Urinary bladder (tissue), 4 donors: ENCODE results near the gene DNA2. TPM values are rescaled to one million over a fixed set of nuclear protein-coding genes. Genes with fewer than 3 reads are reported as not detected.
"Not testable (repeated sequence)": the region's sequence is repeated elsewhere in the genome, so short reads cannot be mapped to it uniquely, and the experiment has no call there.

Source experiments
- DNase-seq: peaks from one replicate; pipeline ENCODE4 v3.0.0-alpha.2; 2015; ENCODE audit errors: extremely low spot score
- H3K27ac ChIP-seq: one replicate; pipeline ENCODE4 v1.5.1; 2013; ENCODE audit warnings: low read depth, mild to moderate bottlenecking, moderate library complexity
- H3K36me3 ChIP-seq: one replicate; pipeline ENCODE4 v1.6.1; 2013; ENCODE audit warnings: mild to moderate bottlenecking, moderate library complexity; ENCODE audit not compliant: insufficient read depth
- H3K4me1 ChIP-seq: one replicate; pipeline ENCODE4 v1.6.1; 2013; ENCODE audit warnings: mild to moderate bottlenecking, moderate library complexity; ENCODE audit not compliant: insufficient read depth
- H3K4me3 ChIP-seq: one replicate; pipeline ENCODE4 v1.5.1; 2013; ENCODE audit warnings: low read depth, low read length
- WGBS: extraction: QIAGEN DNeasy Blood & Tissue Kit; methylation state at CpG from one replicate; pipeline ENCODE4 v1.1.7; 2013; 5-methylcytosine and 5-hydroxymethylcytosine counted together
- polyA plus RNA-seq: library from polyadenylated mRNA; stranded (reverse); fragments of 200-250 nt; gene quantifications from one replicate; pipeline ENCODE4 v1.2.3, GENCODE V29; 2013
- total RNA-seq: library from RNA; depleted of rRNA; stranded (reverse); fragments of >200 nt; gene quantifications from one replicate; pipeline ENCODE4 v1.2.3, GENCODE V29; 2014
- donor health status: healthy with polysubstance abuse.
- donor health status: healthy.

The DNA2 gene
- total and polyA plus RNA-seq, 2 donors = 1.1 to 16.8 TPM

- Histone ChIP-seq H3K4me1 (no peaks in the 10 kb centered on the region), H3K36me3 (no peaks in the 10 kb centered on the region), H3K4me3 (no peak overlapping the region), H3K27ac (no peak overlapping the region)
- 55% methylated on average over 3 of the region's 3 CpGs for WGBS
- no peak for DNase-seq
Measured at GRCh38 chr10:68474021-68474420, 2.2 kb upstream of the DNA2 start.

GRCh38 chr10:68471063-68471585, 649 bp downstream of the DNA2 start:
- no peak overlapping the region for H3K27ac ChIP-seq
- H3K4me1 ChIP-seq = no peaks in the 10 kb centered on the region
- H3K4me3 ChIP-seq = peak overlapping the region; percentile 52
- DNase-seq = no peak
- no peaks in the 10 kb centered on the region for H3K36me3 ChIP-seq
- WGBS = under 1% methylated on average over 14 of the region's 14 CpGs

- 43% methylated on average over 6 of the region's 6 CpGs for WGBS
- no peak for DNase-seq
- Histone ChIP-seq H3K36me3 (no peaks in the 10 kb centered on the region), H3K4me1 (no peaks in the 10 kb centered on the region), H3K4me3 (no peak overlapping the region), H3K27ac (no peak overlapping the region)
Measured at GRCh38 chr10:68470300-68470699, 1.5 kb downstream of the DNA2 start.

- Histone ChIP-seq H3K27ac (no peak overlapping the region), H3K4me3 (no peak overlapping the region), H3K4me1 (no peaks in the 10 kb centered on the region), H3K36me3 (no peaks in the 10 kb centered on the region)
- DNase-seq = no peak
- WGBS = 81% methylated on average over 4 of the region's 4 CpGs
Measured at GRCh38 chr10:68469838-68470237, 1.9 kb downstream of the DNA2 start.

- H3K27ac ChIP-seq, DNase-seq, H3K4me3 ChIP-seq, H3K4me1 ChIP-seq, H3K36me3 ChIP-seq: not testable (repeated sequence)
- 96% methylated on average over 4 of the region's 4 CpGs for whole genome bisulfite sequencing
Measured at GRCh38 chr10:68464729-68465128, 7.0 kb downstream of the DNA2 start.

- DNase-seq = no peak
- Histone ChIP-seq H3K27ac (no peak overlapping the region), H3K36me3 (no peaks in the 10 kb centered on the region), H3K4me1 (no peaks in the 10 kb centered on the region), H3K4me3 (no peak overlapping the region)
- WGBS = 89% methylated on average over 7 of the region's 7 CpGs
Measured at GRCh38 chr10:68463365-68464093, 8.2 kb downstream of the DNA2 start.

GRCh38 chr10:68462536-68462935, 9.2 kb downstream of the DNA2 start:
- Histone ChIP-seq H3K27ac (no peak overlapping the region), H3K4me3 (no peak overlapping the region), H3K4me1 (no peaks in the 10 kb centered on the region), H3K36me3 (no peaks in the 10 kb centered on the region)
- no peak for DNase-seq
- WGBS = 95% methylated on average over 2 of the region's 2 CpGs

GRCh38 chr10:68461032-68461431, 10.7 kb downstream of the DNA2 start:
- 96% methylated on average over 3 of the region's 3 CpGs for WGBS
- Histone ChIP-seq H3K27ac (no peak overlapping the region), H3K4me3 (no peak overlapping the region), H3K36me3 (no peaks in the 10 kb centered on the region), H3K4me1 (no peaks in the 10 kb centered on the region)
- DNase-seq = no peak

- not testable (repeated sequence) for H3K27ac ChIP-seq, H3K4me1 ChIP-seq, H3K4me3 ChIP-seq, DNase-seq, H3K36me3 ChIP-seq
- WGBS = 63% methylated on average over 7 of the region's 7 CpGs
Measured at GRCh38 chr10:68449698-68450097, 22.1 kb downstream of the DNA2 start.

GRCh38 chr10:68446179-68446578, 25.6 kb downstream of the DNA2 start:
- no peak for DNase-seq
- no peaks in the 10 kb centered on the region for H3K4me1 ChIP-seq
- no peak overlapping the region for H3K4me3 ChIP-seq
- H3K36me3 ChIP-seq = no peaks in the 10 kb centered on the region
- 79% methylated on average over 1 of the region's 1 CpG for WGBS
- H3K27ac ChIP-seq = no peak overlapping the region

GRCh38 chr10:68442971-68443370, 28.8 kb downstream of the DNA2 start:
- Histone ChIP-seq H3K4me1 (no peaks in the 10 kb centered on the region), H3K27ac (no peak overlapping the region), H3K4me3 (no peak overlapping the region), H3K36me3 (no peaks in the 10 kb centered on the region)
- 92% methylated on average over 2 of the region's 2 CpGs for WGBS
- DNase-seq = no peak

GRCh38 chr10:68440898-68441297, 30.9 kb downstream of the DNA2 start:
- H3K4me1 ChIP-seq = no peaks in the 10 kb centered on the region
- no peaks in the 10 kb centered on the region for H3K36me3 ChIP-seq
- no peak overlapping the region for H3K27ac ChIP-seq
- DNase-seq = no peak
- WGBS = over 99% methylated on average over 3 of the region's 3 CpGs
- no peak overlapping the region for H3K4me3 ChIP-seq

- H3K36me3 ChIP-seq = no peaks in the 10 kb centered on the region
- no peak for DNase-seq
- H3K27ac ChIP-seq = no peak overlapping the region
- H3K4me1 ChIP-seq = no peaks in the 10 kb centered on the region
- no peak overlapping the region for H3K4me3 ChIP-seq
Measured at GRCh38 chr10:68435803-68436202, 36.0 kb downstream of the DNA2 start.

- 86% methylated on average over 4 of the region's 4 CpGs for WGBS
- no peak for DNase-seq
Measured at GRCh38 chr10:68434657-68435056, 37.1 kb downstream of the DNA2 start.

More at GRCh38 chr10:68434657-68435056, 37.1 kb downstream of the DNA2 start:
- no peak overlapping the region for H3K4me3 ChIP-seq
- H3K36me3 ChIP-seq = no peaks in the 10 kb centered on the region
- no peaks in the 10 kb centered on the region for H3K4me1 ChIP-seq
- H3K27ac ChIP-seq = no peak overlapping the region
